SJSA1 (cell line): ENCODE data around the gene CARS1. TPM values are rescaled to one million over a fixed set of nuclear protein-coding genes. Genes with fewer than 3 reads are reported as not detected.
A peak's percentile ranks its signal among the peaks of the same experiment; 100 is the strongest.

Source experiments
- DNase-seq, 2 experiments: peaks; one replicate each; pipeline ENCODE4 v3.0.0-alpha.2; 2015 to 2020; ENCODE audit warnings: low spot score in 2 of 2, low read depth in 1 of 2
- H3K27ac ChIP-seq: fragments of 250-450 bp; sonication (Bioruptor Pico); 2 replicates; pipeline ENCODE4 v1.5.1; 2020; ENCODE audit warnings: mild to moderate bottlenecking, moderate library complexity
- H3K27me3 ChIP-seq: fragments of 250-450 bp; sonication (Bioruptor Pico); replicated peaks from 2 replicates; pipeline ENCODE4 v1.5.1; 2020; ENCODE audit warnings: mild to moderate bottlenecking, moderate library complexity
- H3K36me3 ChIP-seq: fragments of 250-450 bp; sonication (Bioruptor Pico); 2 replicates; pipeline ENCODE4 v1.5.1; 2020; ENCODE audit warnings: mild to moderate bottlenecking
- H3K4me1 ChIP-seq: fragments of 250-450 bp; sonication (Bioruptor Pico); replicated peaks from 2 replicates; pipeline ENCODE4 v1.6.1; 2021; ENCODE audit warnings: mild to moderate bottlenecking
- H3K4me3 ChIP-seq: fragments of 250-450 bp; sonication (Bioruptor Pico); 2 replicates; pipeline ENCODE4 v1.5.1; 2020; ENCODE audit warnings: mild to moderate bottlenecking
- H3K9me3 ChIP-seq: fragments of 250-450 bp; sonication (Bioruptor Pico); replicated peaks from 2 replicates; pipeline ENCODE4 v1.5.1; 2020; ENCODE audit warnings: mild to moderate bottlenecking
- total RNA-seq: library from RNA; depleted of rRNA; stranded (reverse); fragments of >200 nt; shearing (Covaris generic); gene quantifications from 2 replicates; pipeline ENCODE4 v1.2.3, GENCODE V29; 2014

CARS1 gene
- total RNA-seq, 1 experiment from 2014 or later: 57.6 TPM

- Histone ChIP-seq H3K36me3 (peaks cover 44% of the 10 kb centered on the region), H3K4me3 (no peak overlapping the region), H3K9me3 (no peaks in the 10 kb centered on the region), H3K4me1 (peaks cover 22% of the 10 kb centered on the region), H3K27me3 (no peaks in the 10 kb centered on the region), H3K27ac (no peak overlapping the region)
- DNase-seq: peak in 1 of 2 experiments; percentile 47
These were observed 36.3 kb upstream of the CARS1 start for GRCh38 chr11:3093281-3094191.

- DNase-seq: peak in 1 of 2 experiments; percentile 47
- no peak overlapping the region for H3K27ac ChIP-seq
- peaks cover 44% of the 10 kb centered on the region for H3K36me3 ChIP-seq
- H3K27me3 ChIP-seq: no peaks in the 10 kb centered on the region
- H3K4me1 ChIP-seq: peaks cover 28% of the 10 kb centered on the region
- no peaks in the 10 kb centered on the region for H3K9me3 ChIP-seq
- H3K4me3 ChIP-seq: no peak overlapping the region
These were observed 35.4 kb upstream of the CARS1 start for GRCh38 chr11:3092603-3093141.

- Histone ChIP-seq H3K36me3 (peaks cover 44% of the 10 kb centered on the region), H3K4me3 (no peak overlapping the region), H3K9me3 (no peaks in the 10 kb centered on the region), H3K27me3 (no peaks in the 10 kb centered on the region), H3K4me1 (peaks cover 28% of the 10 kb centered on the region), H3K27ac (no peak overlapping the region)
- DNase-seq: peak; percentile 75 to 82
These were observed 34.8 kb upstream of the CARS1 start for GRCh38 chr11:3091846-3092602.

- Histone ChIP-seq H3K9me3 (no peaks in the 10 kb centered on the region), H3K27ac (no peak overlapping the region), H3K4me1 (peaks cover 27% of the 10 kb centered on the region), H3K36me3 (peaks cover 44% of the 10 kb centered on the region), H3K4me3 (no peak overlapping the region), H3K27me3 (no peaks in the 10 kb centered on the region)
- DNase-seq: no peak
These were observed 34.0 kb upstream of the CARS1 start for GRCh38 chr11:3091081-3091845.

- Histone ChIP-seq H3K36me3 (peaks cover 44% of the 10 kb centered on the region), H3K27me3 (no peaks in the 10 kb centered on the region)
- no peak for DNase-seq
These were observed 33.1 kb upstream of the CARS1 start for GRCh38 chr11:3090096-3090901.

GRCh38 chr11:3089236-3090061 lies 32.2 kb upstream of the CARS1 start:
- Histone ChIP-seq H3K27ac (no peak overlapping the region), H3K4me3 (no peak overlapping the region), H3K36me3 (peaks cover 43% of the 10 kb centered on the region), H3K9me3 (no peaks in the 10 kb centered on the region), H3K4me1 (peaks cover 12% of the 10 kb centered on the region), H3K27me3 (no peaks in the 10 kb centered on the region)
- no peak for DNase-seq

More at GRCh38 chr11:3090096-3090901, 33.1 kb upstream of the CARS1 start:
- Histone ChIP-seq H3K4me3 (no peak overlapping the region), H3K27ac (no peak overlapping the region), H3K9me3 (no peaks in the 10 kb centered on the region), H3K4me1 (peaks cover 17% of the 10 kb centered on the region)

- Histone ChIP-seq H3K4me3 (no peak overlapping the region), H3K27me3 (no peaks in the 10 kb centered on the region), H3K36me3 (peaks cover 37% of the 10 kb centered on the region), H3K27ac (no peak overlapping the region), H3K9me3 (no peaks in the 10 kb centered on the region), H3K4me1 (peaks cover 12% of the 10 kb centered on the region)
- no peak for DNase-seq
These were observed 31.6 kb upstream of the CARS1 start for GRCh38 chr11:3088806-3089205.

GRCh38 chr11:3087821-3088800 lies 30.9 kb upstream of the CARS1 start:
- Histone ChIP-seq H3K27ac (no peak overlapping the region), H3K4me1 (peaks cover 12% of the 10 kb centered on the region), H3K9me3 (no peaks in the 10 kb centered on the region), H3K27me3 (no peaks in the 10 kb centered on the region), H3K36me3 (peaks cover 32% of the 10 kb centered on the region), H3K4me3 (no peak overlapping the region)
- no peak for DNase-seq

- H3K4me3 ChIP-seq: no peak overlapping the region
- no peaks in the 10 kb centered on the region for H3K27me3 ChIP-seq
- peaks cover 12% of the 10 kb centered on the region for H3K4me1 ChIP-seq
- no peak for DNase-seq
- no peaks in the 10 kb centered on the region for H3K9me3 ChIP-seq
- H3K27ac ChIP-seq: no peak overlapping the region
- H3K36me3 ChIP-seq: peaks cover 24% of the 10 kb centered on the region
These were observed 30.1 kb upstream of the CARS1 start for GRCh38 chr11:3087373-3087772.

GRCh38 chr11:3086671-3087150 lies 29.5 kb upstream of the CARS1 start:
- Histone ChIP-seq H3K4me3 (no peak overlapping the region), H3K27ac (no peak overlapping the region)

GRCh38 chr11:3086114-3086513 lies 28.9 kb upstream of the CARS1 start:
- peaks cover 6% of the 10 kb centered on the region for H3K4me1 ChIP-seq
- H3K27me3 ChIP-seq: no peaks in the 10 kb centered on the region
- H3K27ac ChIP-seq: no peak overlapping the region
- H3K4me3 ChIP-seq: no peak overlapping the region
- no peak for DNase-seq
- H3K9me3 ChIP-seq: no peaks in the 10 kb centered on the region
- peaks cover 19% of the 10 kb centered on the region for H3K36me3 ChIP-seq

More at GRCh38 chr11:3086671-3087150, 29.5 kb upstream of the CARS1 start:
- Histone ChIP-seq H3K27me3 (no peaks in the 10 kb centered on the region), H3K4me1 (peaks cover 9% of the 10 kb centered on the region), H3K36me3 (peaks cover 24% of the 10 kb centered on the region), H3K9me3 (no peaks in the 10 kb centered on the region)
- DNase-seq: no peak
